Neural cell (in vitro differentiated cells): ENCODE results near the gene ORAI1. TPM values are rescaled to one million over a fixed set of nuclear protein-coding genes. Genes with fewer than 3 reads are reported as not detected.

Experiments used
- H2AFZ ChIP-seq: fragments of 200-600, 300-800 bp; sonication (generic), shearing (Covaris generic); 2 replicates; pipeline ENCODE4 v1.6.0; 2014; ENCODE audit warnings: low read depth, mild to moderate bottlenecking, antibody characterized with exemption, low read length, moderate library complexity
- H3F3A ChIP-seq: fragments of 200-600 bp; shearing (Covaris generic); 2 replicates; pipeline ENCODE4 v1.6.1; 2016; ENCODE audit warnings: mild to moderate bottlenecking, moderate library complexity, mixed read lengths, antibody characterized with exemption, low read length; ENCODE audit not compliant: insufficient read depth, poor library complexity, severe bottlenecking
- H3K27ac ChIP-seq: fragments of 200-600, 300-800 bp; sonication (generic), shearing (Covaris generic); 2 replicates; pipeline ENCODE4 v1.5.1; 2014; ENCODE audit warnings: mild to moderate bottlenecking, low read length, moderate library complexity
- H3K27me3 ChIP-seq: fragments of 300-800, 200-600 bp; sonication (generic), shearing (Covaris generic); 2 replicates; pipeline ENCODE4 v1.6.0; 2014; ENCODE audit warnings: mild to moderate bottlenecking, low read depth, low read length, moderate library complexity; ENCODE audit not compliant: insufficient read depth
- H3K36me3 ChIP-seq: fragments of 300-800, 200-600 bp; sonication (generic), shearing (Covaris generic); 2 replicates; pipeline ENCODE4 v1.5.1; 2014; ENCODE audit warnings: mild to moderate bottlenecking, antibody characterized with exemption, low read length, moderate library complexity; ENCODE audit not compliant: insufficient read depth
- H3K4me2 ChIP-seq: fragments of 300-800, 200-600 bp; sonication (generic), shearing (Covaris generic); 2 replicates; pipeline ENCODE4 v1.6.0; 2014; ENCODE audit warnings: mild to moderate bottlenecking, low read length
- H3K4me3 ChIP-seq: fragments of 300-800, 200-600 bp; sonication (generic), shearing (Covaris generic); 2 replicates; pipeline ENCODE4 v1.5.1; 2014; ENCODE audit warnings: mild to moderate bottlenecking, low read length, moderate library complexity
- H3K79me2 ChIP-seq: fragments of 200-600 bp; shearing (Covaris generic); replicated peaks from 2 replicates; pipeline ENCODE4 v1.6.0; 2014; ENCODE audit warnings: mild to moderate bottlenecking, low read length, moderate library complexity; ENCODE audit not compliant: insufficient read depth
- H3K9ac ChIP-seq: fragments of 300-800, 200-600 bp; sonication (generic), shearing (Covaris generic); 2 replicates; pipeline ENCODE4 v1.6.1; 2016; ENCODE audit warnings: mild to moderate bottlenecking, low read length, mixed read lengths
- H3K9me2 ChIP-seq: fragments of 200-600 bp; shearing (Covaris generic); 2 replicates; pipeline ENCODE4 v1.6.1; 2016; ENCODE audit warnings: mild to moderate bottlenecking, low read length, mixed read lengths; ENCODE audit not compliant: insufficient read depth
- H3K9me3 ChIP-seq: fragments of 200-600, 300-800 bp; sonication (generic), shearing (Covaris generic); 2 replicates; pipeline ENCODE4 v1.6.1; 2016; ENCODE audit warnings: mild to moderate bottlenecking, mixed run types, low read length, moderate library complexity, mixed read lengths
- H4K20me1 ChIP-seq: fragments of 200-600 bp; shearing (Covaris generic); 2 replicates; pipeline ENCODE4 v1.6.1; 2016; ENCODE audit warnings: mild to moderate bottlenecking, mixed run types; ENCODE audit not compliant: insufficient read depth
- EP300 ChIP-seq: fragments of 450-650 bp; conservative IDR thresholded peaks from 2 replicates; pipeline ENCODE4 v1.6.1; 2014; ENCODE audit warnings: antibody characterized with exemption, mild to moderate bottlenecking, moderate library complexity; ENCODE audit not compliant: poor library complexity, severe bottlenecking
- EZH2 ChIP-seq: fragments of 200-600, 300-800 bp; shearing (Covaris generic), sonication (generic); IDR thresholded peaks from 2 replicates; pipeline ENCODE4 v1.6.1; 2014; ENCODE audit warnings: antibody characterized with exemption, low read length, borderline replicate concordance, mild to moderate bottlenecking; ENCODE audit not compliant: insufficient read depth, poor library complexity, severe bottlenecking
- MXI1 ChIP-seq: fragments of 450-650 bp; conservative IDR thresholded peaks from 2 replicates; pipeline ENCODE4 v1.6.1; 2014; ENCODE audit warnings: antibody characterized with exemption, mild to moderate bottlenecking; ENCODE audit not compliant: poor library complexity, severe bottlenecking
- POLR2AphosphoS5 ChIP-seq: IDR thresholded peaks from 2 replicates; pipeline ENCODE4 v1.6.1; 2012
- RAD21 ChIP-seq: fragments of 450-650 bp; conservative IDR thresholded peaks from 2 replicates; pipeline ENCODE4 v1.6.1; 2014; ENCODE audit warnings: antibody characterized with exemption, mild to moderate bottlenecking, moderate library complexity
- SMC3 ChIP-seq: fragments of 450-650 bp; conservative IDR thresholded peaks from 2 replicates; pipeline ENCODE4 v1.6.1; 2014; ENCODE audit warnings: antibody characterized with exemption, mild to moderate bottlenecking, moderate library complexity; ENCODE audit not compliant: poor library complexity
- TAF1 ChIP-seq: IDR thresholded peaks from 2 replicates; pipeline ENCODE4 v1.6.1; 2012; ENCODE audit warnings: low read depth
- polyA plus RNA-seq: library from polyadenylated mRNA; depleted of rRNA; stranded (reverse); fragments of >200 nt; gene quantifications from 2 replicates; pipeline ENCODE4 v1.2.3, GENCODE V29; 2014
- TF ChIP-seq, protein P1 (sequence below): fragments of 450-650 bp; IDR thresholded peaks from 2 replicates; pipeline ENCODE4 v1.5.1; 2014; ENCODE audit warnings: antibody characterized with exemption, mild to moderate bottlenecking, moderate library complexity; ENCODE audit not compliant: poor library complexity, severe bottlenecking
- TF ChIP-seq, protein P2 (sequence below): IDR thresholded peaks from 2 replicates; pipeline ENCODE4 v1.6.1; 2012; ENCODE audit warnings: borderline replicate concordance

The ORAI1 gene
- polyA plus RNA-seq, 1 donor from 2014 or later, result 0.78 TPM

DNA sequence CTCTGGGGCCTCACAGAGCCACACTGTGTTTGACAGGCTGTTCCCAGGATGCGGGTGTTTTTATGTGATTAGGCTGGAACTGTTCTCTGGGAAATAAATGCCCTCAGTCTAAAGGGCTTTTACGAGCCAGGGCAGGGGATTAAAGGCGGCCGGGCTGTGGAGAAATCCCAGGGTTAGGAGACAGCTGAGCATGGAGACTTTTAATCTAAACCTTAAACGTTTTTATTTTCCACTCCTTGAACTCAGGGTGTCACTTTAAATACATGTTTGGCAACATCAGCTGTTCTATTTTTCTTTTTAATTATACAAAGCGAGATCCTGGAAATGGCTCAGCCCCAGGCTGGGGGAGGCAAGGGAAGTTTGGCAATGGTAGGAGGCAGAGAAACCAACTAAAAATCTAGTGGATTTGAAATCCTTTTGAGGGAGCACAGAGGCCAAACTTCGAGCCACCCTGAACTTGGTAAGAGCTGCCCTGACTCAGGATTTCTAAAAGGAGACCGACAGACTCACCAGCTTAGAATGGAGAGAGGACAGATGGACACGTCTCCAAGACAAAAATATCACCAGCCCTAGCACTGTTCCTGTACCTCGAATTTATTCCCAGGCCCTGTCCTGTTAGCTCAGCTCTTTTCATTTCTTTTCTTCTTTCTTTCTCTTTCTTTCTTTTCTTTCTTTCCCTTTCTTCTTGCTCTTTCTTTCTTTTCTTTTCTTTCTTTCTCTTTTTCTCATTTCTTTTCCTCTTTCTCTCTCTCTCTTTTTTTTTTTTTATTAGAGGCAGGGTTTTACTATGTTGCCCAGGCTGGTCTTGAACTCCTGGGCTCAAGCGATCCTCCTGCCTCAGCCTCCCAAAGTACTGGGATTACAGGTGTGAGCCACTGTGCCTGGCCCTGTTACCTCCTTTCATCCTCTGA lies 15.8 kb upstream of the ORAI1 start:
- H2AFZ ChIP-seq, result no peak overlapping the region
- H3K79me2 ChIP-seq, result no peaks in the 10 kb centered on the region
- no peaks in the 10 kb centered on the region for H3K27me3 ChIP-seq
- no peak overlapping the region for H3K9ac ChIP-seq
- no peaks in the 10 kb centered on the region for H3K36me3 ChIP-seq
- H3K4me2 ChIP-seq, result no peak overlapping the region
- H3K4me3 ChIP-seq, result no peak overlapping the region
- H3K27ac ChIP-seq, result no peak overlapping the region
- TF ChIP-seq SMC3, result no peak
- no peak for TF ChIP-seq POLR2AphosphoS5
- TF ChIP-seq RAD21, result no peak
- no peak for TF ChIP-seq EZH2
- TF ChIP-seq, protein P1, sequence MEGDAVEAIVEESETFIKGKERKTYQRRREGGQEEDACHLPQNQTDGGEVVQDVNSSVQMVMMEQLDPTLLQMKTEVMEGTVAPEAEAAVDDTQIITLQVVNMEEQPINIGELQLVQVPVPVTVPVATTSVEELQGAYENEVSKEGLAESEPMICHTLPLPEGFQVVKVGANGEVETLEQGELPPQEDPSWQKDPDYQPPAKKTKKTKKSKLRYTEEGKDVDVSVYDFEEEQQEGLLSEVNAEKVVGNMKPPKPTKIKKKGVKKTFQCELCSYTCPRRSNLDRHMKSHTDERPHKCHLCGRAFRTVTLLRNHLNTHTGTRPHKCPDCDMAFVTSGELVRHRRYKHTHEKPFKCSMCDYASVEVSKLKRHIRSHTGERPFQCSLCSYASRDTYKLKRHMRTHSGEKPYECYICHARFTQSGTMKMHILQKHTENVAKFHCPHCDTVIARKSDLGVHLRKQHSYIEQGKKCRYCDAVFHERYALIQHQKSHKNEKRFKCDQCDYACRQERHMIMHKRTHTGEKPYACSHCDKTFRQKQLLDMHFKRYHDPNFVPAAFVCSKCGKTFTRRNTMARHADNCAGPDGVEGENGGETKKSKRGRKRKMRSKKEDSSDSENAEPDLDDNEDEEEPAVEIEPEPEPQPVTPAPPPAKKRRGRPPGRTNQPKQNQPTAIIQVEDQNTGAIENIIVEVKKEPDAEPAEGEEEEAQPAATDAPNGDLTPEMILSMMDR, result no peak
- TF ChIP-seq, protein P2, sequence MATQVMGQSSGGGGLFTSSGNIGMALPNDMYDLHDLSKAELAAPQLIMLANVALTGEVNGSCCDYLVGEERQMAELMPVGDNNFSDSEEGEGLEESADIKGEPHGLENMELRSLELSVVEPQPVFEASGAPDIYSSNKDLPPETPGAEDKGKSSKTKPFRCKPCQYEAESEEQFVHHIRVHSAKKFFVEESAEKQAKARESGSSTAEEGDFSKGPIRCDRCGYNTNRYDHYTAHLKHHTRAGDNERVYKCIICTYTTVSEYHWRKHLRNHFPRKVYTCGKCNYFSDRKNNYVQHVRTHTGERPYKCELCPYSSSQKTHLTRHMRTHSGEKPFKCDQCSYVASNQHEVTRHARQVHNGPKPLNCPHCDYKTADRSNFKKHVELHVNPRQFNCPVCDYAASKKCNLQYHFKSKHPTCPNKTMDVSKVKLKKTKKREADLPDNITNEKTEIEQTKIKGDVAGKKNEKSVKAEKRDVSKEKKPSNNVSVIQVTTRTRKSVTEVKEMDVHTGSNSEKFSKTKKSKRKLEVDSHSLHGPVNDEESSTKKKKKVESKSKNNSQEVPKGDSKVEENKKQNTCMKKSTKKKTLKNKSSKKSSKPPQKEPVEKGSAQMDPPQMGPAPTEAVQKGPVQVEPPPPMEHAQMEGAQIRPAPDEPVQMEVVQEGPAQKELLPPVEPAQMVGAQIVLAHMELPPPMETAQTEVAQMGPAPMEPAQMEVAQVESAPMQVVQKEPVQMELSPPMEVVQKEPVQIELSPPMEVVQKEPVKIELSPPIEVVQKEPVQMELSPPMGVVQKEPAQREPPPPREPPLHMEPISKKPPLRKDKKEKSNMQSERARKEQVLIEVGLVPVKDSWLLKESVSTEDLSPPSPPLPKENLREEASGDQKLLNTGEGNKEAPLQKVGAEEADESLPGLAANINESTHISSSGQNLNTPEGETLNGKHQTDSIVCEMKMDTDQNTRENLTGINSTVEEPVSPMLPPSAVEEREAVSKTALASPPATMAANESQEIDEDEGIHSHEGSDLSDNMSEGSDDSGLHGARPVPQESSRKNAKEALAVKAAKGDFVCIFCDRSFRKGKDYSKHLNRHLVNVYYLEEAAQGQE, result no peak
- TF ChIP-seq MXI1, result no peak
- no peak for TF ChIP-seq TAF1
- no peak for TF ChIP-seq EP300
- no peaks in the 10 kb centered on the region for H4K20me1 ChIP-seq
- H3F3A ChIP-seq, result peaks cover 5% of the 10 kb centered on the region
- H3K9me2 ChIP-seq, result no peaks in the 10 kb centered on the region
- no peaks in the 10 kb centered on the region for H3K9me3 ChIP-seq

DNA sequence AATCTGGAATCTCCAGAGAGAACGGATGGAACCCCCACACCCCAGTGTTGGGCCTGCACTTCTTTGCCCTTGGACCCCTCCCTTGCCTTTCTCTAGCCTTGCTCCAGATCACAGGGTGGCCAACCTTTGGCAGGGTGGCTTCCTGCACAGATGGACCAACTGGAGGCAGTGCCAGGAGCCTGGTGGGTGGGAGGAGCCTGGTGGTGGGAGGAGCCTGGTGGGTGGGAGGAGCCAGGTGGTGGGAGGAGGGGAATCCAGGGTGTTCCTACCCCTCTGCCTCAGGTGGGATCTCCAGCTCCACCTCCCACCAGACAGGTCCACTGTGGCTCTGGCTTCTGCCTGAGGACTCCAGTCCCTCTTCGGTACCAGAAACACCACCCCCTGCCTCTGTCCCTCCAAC lies 15.0 kb upstream of the ORAI1 start:
- Histone ChIP-seq H3K27ac (no peak overlapping the region), H3K4me3 (no peak overlapping the region), H3K4me2 (no peak overlapping the region)

More for the DNA sequence above, 15.0 kb upstream of the ORAI1 start:
- Histone ChIP-seq H3K9ac (no peak overlapping the region), H3K79me2 (no peaks in the 10 kb centered on the region), H3K9me3 (no peaks in the 10 kb centered on the region), H4K20me1 (no peaks in the 10 kb centered on the region), H2AFZ (no peak overlapping the region), H3K9me2 (no peaks in the 10 kb centered on the region), H3K27me3 (no peaks in the 10 kb centered on the region), H3F3A (peaks cover 5% of the 10 kb centered on the region), H3K36me3 (no peaks in the 10 kb centered on the region)
- TF ChIP-seq RAD21 (no peak), SMC3 (no peak), EP300 (no peak), POLR2AphosphoS5 (no peak), TAF1 (no peak)
- TF ChIP-seq, protein P2, result no peak
- TF ChIP-seq, protein P1, result no peak
